Fibroblast of skin of right quadriceps (primary cell): ENCODE results near the gene BAX.
A peak's percentile ranks its signal among the peaks of the same experiment; 100 is the strongest.

ENCODE experiments used
- DNase-seq: peaks from one replicate; pipeline ENCODE4 v3.0.0-alpha.2; 2013

BAX gene

DNA sequence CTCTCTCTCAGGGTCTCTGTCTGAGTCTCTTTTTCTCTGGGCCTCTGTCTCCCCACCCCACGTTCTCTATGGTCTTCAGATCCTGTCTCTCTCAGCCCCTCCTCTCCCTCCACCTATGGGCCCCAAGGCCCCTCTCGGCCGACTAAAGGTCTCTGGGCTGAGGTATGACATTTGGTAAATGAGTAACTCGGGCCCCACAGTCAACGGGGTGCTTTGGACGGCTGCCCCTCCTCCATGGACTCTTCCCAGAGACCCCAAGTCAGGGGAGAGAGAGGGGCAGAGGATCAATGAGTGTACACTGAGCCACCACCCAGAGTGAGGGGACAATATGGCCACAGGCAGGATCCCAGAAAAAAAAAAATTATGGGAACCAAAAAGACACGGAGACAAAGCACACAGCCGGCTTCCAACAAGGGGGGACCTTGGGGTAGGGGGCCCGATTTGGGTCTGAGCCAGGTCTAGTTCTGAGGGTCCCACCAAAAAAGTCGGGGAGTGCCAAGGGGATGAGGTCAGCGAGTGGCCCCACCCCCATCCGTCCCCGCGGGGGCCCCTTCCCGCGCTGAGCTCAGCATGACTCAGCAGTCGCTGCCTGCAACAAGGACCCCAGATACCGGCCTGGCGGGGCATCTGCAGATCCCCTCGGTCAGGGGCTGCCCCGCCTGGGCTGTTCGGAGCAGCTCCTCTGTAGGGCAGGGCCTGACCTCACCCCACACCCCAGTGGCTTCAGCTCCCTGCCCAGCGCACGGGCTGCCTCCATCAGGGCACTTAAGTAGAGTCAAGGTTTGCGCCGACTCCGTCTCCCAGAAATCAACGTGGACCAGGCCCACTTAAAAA lies 8.9 kb downstream of the BAX start:
- DNase-seq: peak; percentile 83

DNA sequence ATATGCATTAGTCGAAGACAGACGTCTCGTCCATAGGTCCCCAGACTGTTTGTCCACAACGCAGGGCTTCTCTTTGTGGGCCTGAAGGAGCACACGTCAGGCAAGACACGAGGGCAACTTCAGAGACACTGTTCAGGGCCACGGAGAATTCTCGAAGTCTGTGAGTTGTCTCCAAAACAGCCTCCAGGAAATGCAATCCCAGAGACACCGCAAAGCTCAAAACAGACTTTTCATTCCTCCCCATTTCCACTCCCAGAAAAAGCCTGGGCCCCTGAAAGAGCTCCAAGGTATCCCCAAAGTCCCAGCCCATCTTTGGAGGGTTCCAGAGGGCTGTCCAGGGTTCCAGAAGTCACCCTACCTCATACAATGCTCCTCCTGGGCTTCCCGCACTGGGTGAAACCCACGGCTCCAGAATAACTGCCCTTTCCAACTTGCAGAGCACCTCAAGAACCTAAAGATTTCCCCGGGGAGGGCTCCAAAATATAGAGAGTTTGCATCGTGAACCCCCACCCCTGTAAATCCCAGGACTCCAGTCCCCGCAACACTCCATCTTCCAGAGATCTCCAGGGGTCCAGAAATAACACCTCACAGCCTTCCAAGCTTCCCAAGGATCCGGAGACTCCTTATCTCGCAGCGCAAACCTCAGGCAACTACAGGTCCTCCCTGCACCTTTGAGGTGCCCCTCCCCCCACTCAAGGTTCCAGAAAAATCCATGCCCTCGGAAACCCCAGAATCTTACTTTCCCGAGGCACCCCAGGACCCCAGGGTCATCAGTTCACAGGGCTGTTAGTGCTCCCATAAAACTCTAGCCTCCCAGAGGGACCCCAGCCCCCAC lies 9.7 kb downstream of the BAX start:
- DNase-seq: peak; percentile 65

DNA sequence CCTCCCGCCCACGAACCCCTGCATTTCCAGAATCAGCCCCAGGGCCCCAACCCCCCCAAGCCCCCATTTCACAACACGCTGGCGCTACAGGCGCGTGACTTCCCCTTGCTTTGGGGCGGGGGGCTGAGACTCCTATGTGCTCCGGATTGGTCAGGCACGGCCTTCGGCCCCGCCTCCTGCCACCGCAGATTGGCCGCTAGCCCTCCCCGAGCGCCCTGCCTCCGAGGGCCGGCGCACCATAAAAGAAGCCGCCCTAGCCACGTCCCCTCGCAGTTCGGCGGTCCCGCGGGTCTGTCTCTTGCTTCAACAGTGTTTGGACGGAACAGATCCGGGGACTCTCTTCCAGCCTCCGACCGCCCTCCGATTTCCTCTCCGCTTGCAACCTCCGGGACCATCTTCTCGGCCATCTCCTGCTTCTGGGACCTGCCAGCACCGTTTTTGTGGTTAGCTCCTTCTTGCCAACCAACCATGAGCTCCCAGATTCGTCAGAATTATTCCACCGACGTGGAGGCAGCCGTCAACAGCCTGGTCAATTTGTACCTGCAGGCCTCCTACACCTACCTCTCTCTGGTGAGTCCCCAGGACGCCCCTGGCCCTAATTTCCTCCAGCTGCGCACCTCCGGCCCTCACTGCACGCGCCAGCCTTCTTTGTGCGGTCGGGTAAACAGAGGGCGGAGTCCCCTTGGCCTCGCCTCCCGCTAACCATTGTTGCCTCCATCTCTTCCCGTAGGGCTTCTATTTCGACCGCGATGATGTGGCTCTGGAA lies 10.5 kb downstream of the BAX start, which contains the start of gene FTL:
TSS of gene FTL (plus strand) at position 270 of the 766 bp plus-strand sequence. CDS start at position 469, 199 bp downstream.
- peak; percentile 97 for DNase-seq

DNA sequence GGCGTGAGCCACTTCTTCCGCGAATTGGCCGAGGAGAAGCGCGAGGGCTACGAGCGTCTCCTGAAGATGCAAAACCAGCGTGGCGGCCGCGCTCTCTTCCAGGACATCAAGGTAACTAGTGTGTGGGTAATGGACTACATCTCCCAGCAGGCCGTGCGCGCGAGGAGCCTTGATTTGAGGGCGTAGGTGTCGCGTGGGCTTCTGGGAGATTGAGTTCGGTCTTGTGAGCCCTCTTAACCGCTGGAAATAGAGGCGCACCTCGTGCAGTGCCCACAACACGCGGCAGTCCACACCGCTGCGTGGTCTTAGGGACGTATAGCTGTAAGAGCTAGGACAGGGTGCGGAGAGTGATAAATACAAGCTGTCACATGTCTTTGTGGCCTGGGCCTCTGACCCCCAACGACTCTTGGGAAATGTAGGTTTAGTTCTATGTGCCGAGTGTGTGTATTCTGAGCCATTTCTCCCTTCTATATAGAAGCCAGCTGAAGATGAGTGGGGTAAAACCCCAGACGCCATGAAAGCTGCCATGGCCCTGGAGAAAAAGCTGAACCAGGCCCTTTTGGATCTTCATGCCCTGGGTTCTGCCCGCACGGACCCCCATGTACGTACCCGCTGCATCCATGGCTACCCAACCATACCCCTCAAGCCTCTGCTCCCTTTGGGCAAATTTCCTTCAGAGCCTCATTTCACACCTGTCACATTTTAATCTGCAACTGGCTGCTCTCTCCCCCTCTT lies 11.3 kb downstream of the BAX start:
- peak; percentile 75 for DNase-seq

DNA sequence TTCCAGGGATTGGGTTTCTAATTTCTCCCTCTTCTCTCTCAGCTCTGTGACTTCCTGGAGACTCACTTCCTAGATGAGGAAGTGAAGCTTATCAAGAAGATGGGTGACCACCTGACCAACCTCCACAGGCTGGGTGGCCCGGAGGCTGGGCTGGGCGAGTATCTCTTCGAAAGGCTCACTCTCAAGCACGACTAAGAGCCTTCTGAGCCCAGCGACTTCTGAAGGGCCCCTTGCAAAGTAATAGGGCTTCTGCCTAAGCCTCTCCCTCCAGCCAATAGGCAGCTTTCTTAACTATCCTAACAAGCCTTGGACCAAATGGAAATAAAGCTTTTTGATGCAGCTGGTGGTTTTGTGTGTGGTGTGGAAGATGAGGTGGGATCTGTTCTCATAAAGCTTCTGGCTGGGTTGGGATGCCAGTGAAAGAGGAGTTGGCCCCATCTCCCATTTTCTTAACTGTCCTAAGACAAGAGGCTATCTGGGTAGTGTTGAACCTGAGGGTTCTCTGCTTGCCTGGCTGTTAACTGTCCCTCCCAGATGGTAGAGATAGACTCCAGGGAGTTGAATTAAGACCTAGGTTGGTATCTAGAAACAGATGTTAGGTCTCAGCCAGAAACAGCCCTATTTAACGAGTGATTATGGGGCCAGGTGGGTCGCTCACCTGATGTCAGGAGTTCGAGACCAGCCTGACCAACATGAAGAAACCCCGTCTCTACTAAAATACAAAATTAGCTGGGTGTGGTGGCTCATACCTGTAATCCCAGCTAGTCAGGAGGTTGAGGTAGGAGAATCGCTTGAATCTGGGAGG lies 12.1 kb downstream of the BAX start:
- no peak for DNase-seq

DNA sequence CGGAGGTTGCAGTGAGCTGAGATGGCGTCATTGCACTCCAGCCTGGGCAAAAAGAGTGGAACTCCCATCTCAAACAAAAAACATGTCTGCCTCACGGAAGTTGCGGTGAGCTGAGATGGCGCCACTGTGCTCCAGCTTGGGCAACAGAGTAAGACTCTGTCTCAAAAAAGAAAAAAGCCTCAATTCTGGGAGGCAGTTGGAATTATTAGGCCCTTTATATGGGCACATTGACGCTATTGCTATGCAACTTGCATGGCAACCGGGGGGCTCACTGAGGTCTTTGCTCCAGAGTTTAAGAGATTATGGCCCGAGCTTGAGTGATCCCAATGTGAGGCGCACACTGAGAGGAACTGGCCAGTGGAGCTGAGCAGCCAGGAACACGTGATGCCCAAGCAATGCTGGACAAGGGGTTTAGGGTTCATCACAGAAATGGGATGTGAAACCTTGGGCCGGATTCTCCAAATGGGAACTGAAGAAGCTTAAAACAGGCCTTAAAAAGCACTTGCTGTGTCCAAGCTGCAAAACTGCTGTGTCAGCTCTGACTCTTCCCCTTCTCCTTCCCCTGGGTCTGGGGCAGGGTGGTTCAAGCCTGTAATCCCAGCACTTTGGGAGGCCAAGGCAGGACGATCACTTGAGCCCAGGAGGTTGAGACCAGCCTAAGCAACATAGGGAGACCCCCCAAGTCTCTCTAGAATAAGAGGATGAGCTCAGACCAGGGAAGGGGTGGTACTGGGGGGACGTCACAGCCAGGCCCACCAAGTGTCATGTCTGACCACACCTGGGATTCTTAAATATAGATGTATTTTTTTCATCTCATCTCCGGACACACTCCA lies 12.9 kb downstream of the BAX start:
- peak; percentile 39 for DNase-seq

DNA sequence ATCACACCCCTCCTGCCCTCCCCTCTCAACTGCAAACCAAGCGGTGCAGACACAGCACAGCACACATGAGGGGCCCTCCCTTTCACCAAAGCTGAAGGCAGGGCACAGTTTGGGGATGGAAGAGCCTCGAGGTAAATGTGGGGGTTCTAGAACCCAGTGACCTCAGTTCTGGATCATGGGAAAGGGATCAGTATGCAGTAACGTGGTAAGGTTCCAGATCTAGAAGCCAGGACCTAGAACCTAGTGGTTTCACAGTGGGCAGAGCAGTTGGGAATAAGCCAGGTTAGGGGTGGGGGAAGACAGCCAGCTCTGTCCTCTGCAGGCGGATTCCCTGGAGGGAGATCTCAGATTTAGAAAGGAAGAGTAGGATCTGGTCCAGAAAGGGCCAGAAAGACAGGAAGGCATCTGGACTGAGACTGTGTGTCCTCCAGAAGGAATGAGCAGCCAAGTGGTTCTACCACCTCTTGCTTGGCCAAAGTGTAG lies 13.5 kb downstream of the BAX start:
- DNase-seq: no peak

DNA sequence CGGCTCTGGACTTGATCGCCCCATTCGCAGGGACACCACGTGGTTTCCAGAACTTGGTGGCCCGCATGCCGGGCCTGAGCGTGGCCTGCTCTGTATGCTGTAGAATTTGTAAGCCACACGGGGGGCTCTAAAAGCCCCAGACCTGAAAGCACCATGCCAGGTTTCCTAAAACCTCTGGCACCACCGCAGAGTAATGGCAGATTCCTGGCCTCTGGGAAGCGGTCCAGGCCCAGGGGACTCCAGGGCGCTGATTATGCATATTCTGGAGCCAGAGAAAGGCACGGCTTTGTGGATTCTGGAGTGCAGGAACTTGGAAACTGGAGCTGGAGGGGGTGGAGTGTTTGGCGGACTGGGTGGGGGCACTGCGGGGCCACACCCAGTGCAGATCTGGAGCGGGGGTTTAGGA lies 14.1 kb downstream of the BAX start:
- no peak for DNase-seq

DNA sequence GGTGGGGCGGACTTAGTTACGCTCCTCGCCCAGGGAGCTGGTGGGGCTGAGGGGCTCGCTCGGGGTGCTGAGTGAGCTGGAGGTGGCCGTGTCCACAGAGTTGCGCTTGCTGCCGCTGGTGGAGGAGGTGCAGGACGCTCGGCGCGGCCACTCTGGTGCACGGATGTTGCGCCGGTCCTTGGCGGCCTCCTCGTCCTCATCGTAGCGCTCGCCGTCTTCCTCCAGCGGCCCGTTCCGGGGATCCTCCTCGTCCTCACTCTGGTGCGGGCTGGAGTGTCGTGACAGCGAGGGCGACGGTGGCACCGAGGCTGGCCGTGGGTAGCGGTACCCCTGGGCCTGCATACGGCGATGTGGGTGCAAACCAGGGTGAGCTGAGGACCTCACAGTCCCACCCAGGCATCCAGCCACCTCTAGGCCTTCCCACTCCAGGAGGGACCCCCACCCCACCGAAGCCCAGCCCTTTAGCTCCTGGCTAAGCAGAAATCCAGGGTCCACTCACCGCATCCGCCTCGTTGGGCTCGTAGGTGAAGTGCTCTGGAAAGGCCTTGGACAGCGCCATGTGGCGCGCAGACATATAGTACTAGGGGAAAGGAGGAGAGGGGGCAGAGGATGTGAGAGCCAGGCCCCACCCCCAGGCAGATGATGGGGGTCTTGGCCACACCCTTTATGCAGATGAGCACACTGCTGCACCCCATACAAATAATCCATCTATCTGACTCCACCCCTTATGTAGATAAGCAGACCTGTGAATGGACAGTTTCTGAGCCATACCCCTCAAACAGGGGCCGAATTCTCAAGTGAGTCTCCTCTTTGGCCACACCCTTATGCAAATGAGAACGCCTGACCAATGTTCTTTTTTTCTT lies 14.8 kb downstream of the BAX start:
- peak; percentile 39 for DNase-seq

DNA sequence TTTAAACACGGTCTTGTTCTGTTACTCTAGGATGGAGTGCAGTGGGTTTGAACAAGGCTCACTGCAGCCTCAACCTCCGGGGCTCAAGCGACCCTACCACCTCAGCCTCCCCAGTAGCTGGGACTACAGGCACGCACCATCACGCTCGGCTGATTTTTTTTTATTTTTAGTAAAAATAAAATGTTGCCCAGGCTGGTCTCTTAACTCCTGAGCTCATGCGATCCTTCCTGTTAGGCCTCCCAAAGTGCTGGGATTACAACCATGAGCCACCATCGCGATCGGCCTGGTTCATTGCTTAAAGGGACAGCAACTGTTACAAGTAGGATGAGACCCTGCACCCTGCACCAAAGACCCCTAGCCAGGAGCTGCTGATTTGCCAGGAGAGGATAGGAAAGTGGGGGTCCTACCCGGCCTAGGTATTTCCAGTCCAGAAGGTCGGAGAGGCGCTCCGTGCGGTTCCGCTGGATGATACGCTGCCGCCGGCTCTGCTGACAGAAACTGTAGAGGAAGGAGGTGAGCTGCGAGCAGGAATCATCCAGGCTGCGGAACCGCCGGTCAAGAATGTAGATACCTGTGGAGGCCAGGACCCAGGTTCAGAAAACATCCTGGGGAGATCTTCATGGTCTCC lies 15.6 kb downstream of the BAX start:
- no peak for DNase-seq

DNA sequence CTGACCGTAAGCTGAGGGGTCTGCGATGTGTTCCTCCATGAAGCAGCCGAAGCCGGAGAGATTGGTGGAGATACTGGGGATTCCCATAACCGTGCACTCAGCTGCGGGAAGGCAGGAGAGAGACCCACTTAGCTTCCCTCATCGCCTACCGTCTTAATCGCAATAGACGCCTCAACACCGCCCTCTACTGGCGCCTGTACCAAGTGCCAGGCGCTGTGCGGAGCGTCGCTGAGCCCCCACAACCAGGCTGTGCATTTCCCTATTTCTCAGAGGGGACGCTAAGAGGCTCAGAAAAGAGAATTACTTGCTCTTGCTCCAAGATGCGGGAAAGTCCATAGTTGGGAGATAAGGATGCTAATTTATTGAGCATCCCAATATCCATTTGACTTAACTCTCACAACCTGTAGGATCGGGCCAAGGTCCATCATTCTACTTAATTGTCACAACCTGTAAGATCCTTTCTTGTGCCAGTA lies 16.3 kb downstream of the BAX start:
- DNase-seq: peak; percentile 72

DNA sequence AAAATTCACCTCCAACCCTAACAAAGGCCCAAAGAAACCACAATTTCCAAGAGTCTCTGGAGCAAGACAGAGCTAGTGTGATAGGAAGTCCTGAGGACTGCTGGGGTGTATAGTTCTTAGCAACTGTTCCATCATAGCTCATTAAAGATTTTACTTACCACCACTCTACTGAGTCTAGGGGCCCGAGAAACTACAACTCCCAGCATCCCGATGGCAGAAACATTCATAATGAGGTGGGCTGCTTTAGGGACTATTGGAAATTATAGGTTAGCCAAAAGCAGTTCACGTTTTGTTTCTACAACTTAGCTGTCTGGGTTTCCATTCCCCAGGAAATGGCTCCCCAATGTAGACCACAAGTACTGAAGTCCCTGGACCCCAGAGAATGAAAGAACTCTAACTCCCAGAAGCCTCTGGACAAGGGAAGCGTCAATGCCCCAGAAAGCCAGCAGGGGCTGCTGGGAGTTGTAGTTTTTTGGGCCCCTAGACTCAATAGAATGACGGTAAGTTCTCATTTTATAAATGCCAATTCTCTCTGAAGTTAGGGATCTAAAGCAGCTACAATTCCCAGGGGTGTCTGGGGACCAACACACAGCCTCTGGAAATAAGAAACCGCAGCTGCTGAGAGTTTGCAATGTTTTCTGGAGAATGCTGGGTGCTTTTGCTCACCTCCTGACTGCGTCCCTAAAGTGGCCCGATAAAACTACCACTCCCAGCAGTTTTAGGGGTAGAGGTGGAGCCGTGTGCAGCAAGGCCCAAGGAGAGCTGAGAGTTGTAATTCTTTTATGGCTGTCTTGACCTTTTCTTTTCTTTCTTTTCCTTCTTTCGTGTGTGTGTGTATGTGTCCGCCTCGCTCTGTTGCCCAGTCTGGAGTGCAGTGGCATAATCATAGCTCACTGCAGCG lies 21.5 kb downstream of the BAX start:
- DNase-seq: no peak

DNA sequence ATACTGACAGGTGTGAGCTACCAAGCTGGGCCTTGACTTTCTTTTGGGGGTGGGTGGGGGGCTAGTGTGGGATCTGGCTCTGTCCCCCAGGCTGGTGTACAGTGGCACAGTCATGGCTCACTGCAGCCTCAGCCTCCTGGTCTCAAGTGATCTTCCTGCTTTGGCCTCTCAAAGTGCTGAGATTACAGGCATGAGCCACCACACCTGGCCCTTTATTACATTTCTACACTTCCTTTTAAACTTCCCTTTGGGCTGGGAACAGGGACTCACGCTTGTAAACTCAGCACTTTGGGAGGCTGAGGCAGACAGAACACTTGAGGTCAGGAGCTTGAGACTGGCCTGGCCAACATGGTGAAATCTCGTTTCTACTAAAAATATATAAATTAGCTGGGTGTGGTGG lies 22.4 kb downstream of the BAX start:
- DNase-seq: no peak

DNA sequence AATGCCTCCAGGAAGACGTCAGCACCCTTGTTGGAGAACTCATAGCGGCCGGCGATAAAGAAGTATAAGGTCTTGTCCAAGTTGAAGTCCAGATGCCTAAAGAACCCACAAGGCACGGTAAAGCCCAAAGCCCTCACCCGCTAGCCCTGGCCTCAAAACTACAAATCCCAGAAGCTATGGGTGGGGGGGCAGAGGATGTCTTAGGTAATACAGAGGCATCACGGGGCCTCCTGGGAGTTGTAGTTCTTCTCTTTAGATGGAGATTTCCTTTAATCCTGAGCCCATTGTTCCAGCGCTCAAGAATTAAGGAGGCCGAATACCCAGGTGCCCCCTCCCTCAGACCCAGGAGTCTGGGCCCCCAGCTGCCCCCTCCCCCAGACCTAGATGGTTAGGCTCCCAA lies 27.6 kb downstream of the BAX start:
- DNase-seq: no peak

DNA sequence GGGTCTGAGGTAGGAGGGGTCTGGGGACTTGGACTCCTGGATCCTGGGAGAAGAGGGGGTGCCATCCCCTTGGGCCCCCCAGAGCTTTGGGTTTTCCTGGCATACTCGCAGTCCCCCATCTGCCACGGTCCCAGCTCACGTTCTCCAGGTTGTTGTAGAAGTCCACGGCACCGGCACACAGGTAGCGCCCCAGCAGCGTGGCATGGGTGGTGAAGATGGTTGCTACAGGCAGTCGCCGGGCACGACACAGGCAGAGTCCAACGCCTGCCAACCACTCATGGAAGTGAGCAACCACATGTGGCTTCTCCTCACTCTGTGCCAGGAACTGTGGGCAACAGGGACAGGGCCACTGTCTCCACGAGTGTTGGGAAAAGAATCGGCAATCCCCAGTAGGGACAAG lies 31.0 kb downstream of the BAX start:
- DNase-seq: no peak

DNA sequence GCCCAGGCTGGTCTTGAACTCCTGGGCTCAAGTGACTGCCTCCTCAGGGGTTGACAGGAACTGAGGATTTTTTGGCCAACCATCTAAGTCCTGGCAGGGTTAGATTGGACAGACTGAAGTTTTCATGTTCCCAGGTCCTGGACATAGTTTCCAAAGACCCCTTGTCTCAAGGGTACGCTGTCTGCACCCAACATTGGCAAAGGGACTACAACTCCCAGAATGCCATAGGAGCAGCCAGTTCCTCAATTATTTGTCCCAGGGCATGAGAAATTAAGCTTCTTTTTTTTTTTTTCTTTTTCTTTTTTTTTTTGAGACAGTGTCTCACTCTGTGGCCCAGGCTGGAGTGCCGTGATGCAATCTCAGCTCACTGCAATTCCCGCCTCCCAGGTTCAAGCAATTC lies 31.5 kb downstream of the BAX start:
- DNase-seq: no peak

DNA sequence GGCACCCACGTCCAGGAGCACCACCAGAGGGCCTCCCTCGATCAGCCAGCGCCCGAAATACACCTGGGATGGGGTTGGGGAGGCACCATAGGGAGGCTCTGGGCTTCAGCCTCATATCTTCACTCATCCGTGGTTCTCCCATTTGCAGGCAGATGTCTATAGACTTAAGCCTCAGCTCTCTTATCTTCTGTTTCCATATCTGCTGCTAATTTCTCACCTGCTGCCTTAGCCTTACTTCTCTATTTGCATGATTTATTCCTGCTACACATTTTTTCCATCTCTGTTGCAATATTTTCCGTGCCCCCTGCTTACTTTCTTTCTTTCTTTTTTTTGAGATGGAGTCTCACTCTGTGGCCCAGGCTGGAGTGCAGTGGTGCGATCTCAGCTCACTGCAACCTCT lies 32.6 kb downstream of the BAX start:
- no peak for DNase-seq

DNA sequence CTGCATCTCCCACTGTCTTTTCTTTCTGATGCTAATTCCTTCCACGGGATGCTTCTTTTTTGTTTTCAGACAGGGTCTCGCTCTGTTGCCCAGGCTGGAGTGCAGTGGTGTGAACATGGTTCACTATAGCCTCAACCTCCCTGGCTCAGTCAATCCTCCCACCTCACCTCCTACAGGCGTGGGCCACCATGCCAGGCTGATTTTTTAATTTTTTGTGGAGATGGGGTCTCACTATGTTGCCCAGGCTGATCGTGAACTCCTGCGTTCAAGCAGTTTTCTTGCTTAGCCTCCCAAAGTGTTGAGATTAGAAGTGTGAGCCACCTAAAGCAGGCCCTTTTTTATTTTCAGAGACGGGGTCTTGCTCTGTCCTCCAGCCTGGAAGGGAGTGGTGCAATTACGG lies 33.6 kb downstream of the BAX start:
- no peak for DNase-seq
